Stimulated activated CD4-positive, alpha-beta T cell treated with anti-CD3 and anti-CD28 coated beads, TNF-alpha, amount 100 ng/mL, for 48 hours (primary cell): ENCODE data around the gene ARSK.

Source experiments
- DNase-seq, 3 donors: peaks; one replicate each; pipeline ENCODE4 v3.0.0-alpha.2; 2020; ENCODE audit warnings: low read depth in 3 of 3

The ARSK gene

GRCh38 chr5:95563367-95563766, 8.5 kb downstream of the ARSK start:
- DNase-seq = no peak

- no peak for DNase-seq
These were observed 9.5 kb downstream of the ARSK start for GRCh38 chr5:95564450-95564849.

GRCh38 chr5:95565280-95565920, 10.5 kb downstream of the ARSK start:
- DNase-seq = no peak

GRCh38 chr5:95572016-95572415, 17.1 kb downstream of the ARSK start:
- no peak for DNase-seq

- DNase-seq = no peak
These were observed 26.7 kb downstream of the ARSK start for GRCh38 chr5:95581576-95581975.

- DNase-seq = no peak
These were observed 29.1 kb downstream of the ARSK start for GRCh38 chr5:95583992-95584391.

- DNase-seq = no peak
These were observed 36.0 kb downstream of the ARSK start for GRCh38 chr5:95590880-95591279.

GRCh38 chr5:95591490-95591901, 36.6 kb downstream of the ARSK start:
- DNase-seq = no peak

GRCh38 chr5:95595289-95595931, 40.5 kb downstream of the ARSK start:
- DNase-seq = no peak

- DNase-seq = no peak
These were observed 44.4 kb downstream of the ARSK start for GRCh38 chr5:95599252-95599651.

- DNase-seq = no peak
These were observed 45.7 kb downstream of the ARSK start for GRCh38 chr5:95600557-95600956.

GRCh38 chr5:95605786-95606185, 50.9 kb downstream of the ARSK start:
- no peak for DNase-seq

GRCh38 chr5:95606419-95606818, 51.5 kb downstream of the ARSK start:
- DNase-seq = no peak

GRCh38 chr5:95609711-95610110, 54.8 kb downstream of the ARSK start:
- no peak for DNase-seq

GRCh38 chr5:95610546-95610945, 55.6 kb downstream of the ARSK start:
- DNase-seq = no peak

GRCh38 chr5:95611396-95611795, 56.5 kb downstream of the ARSK start:
- DNase-seq = no peak

GRCh38 chr5:95613514-95613913, 58.6 kb downstream of the ARSK start:
- no peak for DNase-seq

GRCh38 chr5:95615164-95615467, 60.2 kb downstream of the ARSK start:
- DNase-seq = no peak

- DNase-seq = no peak
These were observed 62.2 kb downstream of the ARSK start for GRCh38 chr5:95617057-95617456.

- no peak for DNase-seq
These were observed 64.2 kb downstream of the ARSK start for GRCh38 chr5:95619096-95619495.

GRCh38 chr5:95619514-95620029, 64.7 kb downstream of the ARSK start:
- DNase-seq = no peak

- DNase-seq = peak in 2 of 3 donors; percentile 51 to 59
These were observed 65.3 kb downstream of the ARSK start, which contains the start of gene GPR150 for GRCh38 chr5:95620030-95620869. GPR150 (plus strand) TSS chr5:95620087; CDS start chr5:95620276, 189 bp downstream.
